ENCODE data around the gene ARMC10. TPM values are rescaled to one million over a fixed set of nuclear protein-coding genes. Genes with fewer than 3 reads are reported as not detected.
"Not testable (repeated sequence)": the region's sequence is repeated elsewhere in the genome, so short reads cannot be mapped to it uniquely, and the experiment has no call there.

ARMC10 gene
- total RNA-seq, 1 experiment from 2014 or later = 30.3 TPM

DNA sequence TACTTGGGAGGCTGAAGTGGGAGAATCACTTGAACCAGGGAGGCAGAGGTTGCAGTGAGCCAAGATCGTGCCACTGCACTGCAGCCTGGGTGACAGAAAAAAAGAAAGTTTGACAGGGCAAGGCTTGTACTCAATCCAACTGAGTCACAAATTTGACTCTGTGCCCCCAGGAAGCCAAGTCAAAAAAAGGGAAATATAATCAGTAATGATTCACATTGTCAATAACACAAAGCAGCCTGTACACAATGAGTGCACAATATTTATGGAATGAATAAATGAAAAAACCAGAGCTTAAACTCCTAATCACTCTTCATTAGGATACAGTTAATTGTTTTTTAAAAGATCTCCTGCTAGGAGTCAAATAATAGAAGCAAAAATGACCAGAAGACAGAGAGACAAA is 67.6 kb downstream of the ARMC10 start:
- Histone ChIP-seq H3K36me3 (no peaks in the 10 kb centered on the region), H3K9me3 (replicated peaks) (no peaks in the 10 kb centered on the region), H3K27me3 (replicated peaks) (no peaks in the 10 kb centered on the region), H3K27ac (no peak overlapping the region), H3K4me1 (replicated peaks) (no peaks in the 10 kb centered on the region; the same call in 1 of the 2 replicates), H3K4me3 (no peak overlapping the region)
- no peak for DNase-seq (ENCODE audit: low read depth in 1 of 2, low spot score in 2 of 2)

DNA sequence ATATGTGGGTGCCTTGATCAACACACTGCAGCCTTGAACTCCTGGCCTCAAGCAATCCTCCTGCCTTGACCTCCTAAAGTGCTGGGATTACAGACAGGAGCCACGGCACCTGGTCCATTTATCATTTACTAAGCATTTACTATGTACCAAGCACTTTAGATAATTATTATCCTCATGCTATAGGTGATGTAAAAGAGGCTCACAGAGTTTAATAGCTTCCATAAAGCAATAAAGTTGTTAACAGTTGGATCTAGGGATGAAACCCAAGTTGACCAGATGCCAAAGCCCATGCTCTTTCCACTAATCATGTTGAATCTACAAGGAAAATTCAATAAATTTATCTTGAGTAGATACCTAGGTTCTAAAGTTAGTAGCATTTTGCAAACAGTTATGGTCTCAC is 68.9 kb downstream of the ARMC10 start:
- H3K27me3 ChIP-seq (replicated peaks) = no peaks in the 10 kb centered on the region
- no peak for DNase-seq (ENCODE audit: low read depth in 1 of 2, low spot score in 2 of 2)

DNA sequence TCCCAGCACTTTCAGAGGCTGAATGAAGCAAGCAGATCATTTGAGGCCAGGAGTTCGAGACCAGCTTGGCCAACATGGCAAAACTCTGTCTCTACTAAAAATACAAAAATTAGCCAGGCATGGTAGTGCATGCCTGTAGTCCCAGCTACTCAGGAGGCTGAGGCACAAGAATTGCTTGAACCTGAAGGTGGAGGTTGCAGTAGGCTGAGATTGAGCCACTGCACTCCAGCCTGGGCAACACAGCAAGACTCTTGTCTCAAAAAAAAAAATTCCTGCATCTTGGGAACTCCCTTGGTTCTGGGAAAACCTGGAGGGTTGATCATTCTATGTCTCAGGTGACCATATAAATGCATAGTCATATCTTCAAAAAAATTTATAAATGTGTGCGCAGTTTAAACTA is 69.8 kb downstream of the ARMC10 start:
- not testable (repeated sequence) for H3K4me3 ChIP-seq; H3K27ac ChIP-seq; H3K4me1 ChIP-seq (replicated peaks); DNase-seq (ENCODE audit: low read depth in 1 of 2, low spot score in 2 of 2); H3K9me3 ChIP-seq (replicated peaks); H3K27me3 ChIP-seq (replicated peaks); H3K36me3 ChIP-seq

More for the DNA sequence above, 68.9 kb downstream of the ARMC10 start:
- H3K27ac ChIP-seq = no peak overlapping the region
- H3K4me3 ChIP-seq = no peak overlapping the region
- no peaks in the 10 kb centered on the region for H3K9me3 ChIP-seq (replicated peaks)
- no peaks in the 10 kb centered on the region for H3K36me3 ChIP-seq
- peaks cover 3% of the 10 kb centered on the region; the same call in 1 of the 2 replicates for H3K4me1 ChIP-seq (replicated peaks)

DNA sequence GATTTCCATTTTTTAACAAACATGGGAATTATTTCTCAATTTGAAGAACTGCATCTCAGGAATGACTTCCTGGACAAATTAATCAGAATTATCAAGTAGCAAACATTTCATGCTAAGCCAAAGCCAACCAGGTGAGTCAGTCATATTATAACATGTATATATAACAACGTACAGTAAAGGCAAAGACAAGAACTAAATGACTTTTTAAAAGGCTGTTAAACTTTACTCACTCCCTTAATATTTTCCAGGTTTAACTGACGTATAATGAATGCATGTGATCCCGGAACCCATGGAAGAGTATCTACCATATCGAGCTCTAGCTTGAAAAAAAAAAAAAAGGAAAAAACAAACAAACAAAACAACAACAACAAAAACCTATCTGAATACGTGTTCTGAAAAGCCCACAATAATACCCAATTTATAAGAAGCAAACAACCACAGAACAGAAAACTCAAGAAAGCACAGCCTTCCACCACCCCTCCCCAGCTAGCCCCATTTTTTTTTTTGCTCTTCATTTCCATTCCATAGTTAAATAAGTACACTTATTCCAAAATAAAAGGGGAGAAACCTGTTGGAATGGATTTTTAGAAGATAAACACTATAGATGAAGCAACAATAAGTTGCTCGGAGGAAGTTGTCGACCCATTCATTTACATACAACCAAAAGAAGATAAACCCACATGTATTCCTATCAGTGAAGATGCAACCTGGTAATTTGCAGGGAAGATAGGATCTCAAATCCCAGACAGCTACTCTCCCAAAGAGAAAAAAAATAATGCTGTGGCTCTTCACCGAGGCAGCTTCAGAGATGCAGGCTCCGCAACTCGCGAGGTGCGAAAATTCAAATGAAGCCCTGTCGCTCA is 73.4 kb downstream of the ARMC10 start:
- Histone ChIP-seq H3K27ac (no peak overlapping the region; the same call in 1 of the 2 replicates), H3K4me1 (replicated peaks) (peaks cover 9% of the 10 kb centered on the region), H3K4me3 (peak overlapping the region; percentile 56), H3K9me3 (replicated peaks) (0 out of 2 replicates have a peak, but pooled peaks cover 3% of the 10 kb centered on the region), H3K36me3 (no peaks in the 10 kb centered on the region), H3K27me3 (replicated peaks) (no peaks in the 10 kb centered on the region)
- peak in 1 of 2 experiments; percentile 9 for DNase-seq (ENCODE audit: low read depth in 1 of 2, low spot score in 2 of 2)

Other genes with a start within 250 kb of the ARMC10 start
- gene LRRC17, start 162.1 kb upstream of the ARMC10 start, total RNA-seq (2014; rRNA removed; shearing (Covaris generic)) = 8.3 and 10.9 TPM in 2 replicates
- gene FBXL13, start 344 bp upstream of the ARMC10 start, total RNA-seq (2014; rRNA removed; shearing (Covaris generic)) = 0.16 and 0.18 TPM in 2 replicates
- 0.94 and 3.7 TPM in 2 replicates for gene NAPEPLD, start 74.0 kb downstream of the ARMC10 start, total RNA-seq (2014; rRNA removed; shearing (Covaris generic))
- gene PMPCB, start 222.3 kb downstream of the ARMC10 start, total RNA-seq (2014; rRNA removed; shearing (Covaris generic)) = 52.0 and 66.1 TPM in 2 replicates

Measured in SJSA1 (cell line).